NCI-H345 (cell line): Measurements from ENCODE around the gene S100A1.
"Not testable (repeated sequence)": the region's sequence is repeated elsewhere in the genome, so short reads cannot be mapped to it uniquely, and the experiment has no call there.

Experiments
- DNase-seq: peaks from one replicate; lab custom pipeline; 2025; lab: John Stamatoyannopoulos, UW

The S100A1 gene

DNA sequence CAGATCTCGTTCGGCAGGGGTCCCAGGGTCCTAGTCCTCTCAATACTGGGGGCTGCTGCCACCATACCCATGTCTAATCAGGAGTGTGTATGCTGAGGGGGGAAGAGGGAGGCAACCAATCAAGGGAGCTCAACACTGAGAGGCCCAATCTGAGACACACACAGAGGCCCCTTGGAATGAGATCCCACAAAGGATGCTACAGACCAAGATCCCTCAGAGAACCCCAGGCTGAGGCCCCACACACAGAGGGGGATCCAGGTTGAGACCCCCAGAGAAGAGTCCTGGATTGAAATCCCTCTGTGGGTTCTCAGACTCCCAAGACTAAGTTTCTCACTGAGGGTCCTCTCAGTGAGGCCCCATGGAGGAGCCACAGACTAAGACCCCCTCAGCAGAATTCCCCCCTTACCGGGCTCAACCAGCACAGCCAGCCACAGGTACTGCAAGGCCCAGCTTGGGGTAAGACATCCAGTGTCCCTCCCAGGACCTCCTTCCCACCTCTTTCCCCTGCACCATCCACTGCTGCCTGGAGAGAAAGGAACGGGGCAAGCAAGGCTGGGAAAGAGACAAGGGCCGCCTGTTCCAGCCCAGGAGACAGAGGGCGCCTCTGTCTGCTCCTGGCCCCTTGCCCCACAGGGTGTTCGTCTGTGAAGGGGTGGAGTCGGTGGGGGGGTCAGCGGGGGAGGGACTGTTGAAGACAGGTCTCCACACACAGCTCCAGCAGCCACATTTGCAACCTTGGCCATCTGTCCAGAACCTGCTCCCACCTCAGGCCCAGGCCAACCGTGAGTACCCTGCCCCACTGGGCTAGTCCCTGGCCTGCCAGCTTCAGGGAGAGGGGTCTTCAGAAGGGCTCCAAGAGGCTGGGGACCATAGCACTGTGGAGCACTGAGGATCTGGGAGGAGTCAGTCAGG lies at the start of gene S100A1:
S100A1 (plus strand) TSS at position 720 of the 912 bp plus-strand sequence. CDS start 2,088 bp downstream, outside the sequence.
- no peak for DNase-seq

DNA sequence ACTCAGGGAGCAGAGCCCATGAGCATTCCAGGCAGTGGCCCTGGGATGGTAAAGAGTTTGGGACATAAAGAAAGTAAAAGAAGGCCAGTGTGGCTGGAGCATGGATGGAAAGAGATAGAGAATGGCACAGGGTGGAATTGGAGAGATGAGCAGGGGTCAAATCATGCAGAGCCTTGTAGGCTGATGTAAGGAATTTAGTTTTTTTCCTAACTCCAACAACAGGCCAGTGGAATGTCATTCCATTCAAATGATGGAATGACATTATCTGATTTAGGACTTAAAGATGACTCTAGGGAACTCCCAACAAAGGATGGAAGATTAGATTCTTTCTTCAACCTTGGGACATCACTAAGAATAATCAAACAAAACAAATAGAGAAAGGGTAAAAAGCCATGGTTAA lies 49.7 kb upstream of the S100A1 start:
- DNase-seq = no peak

- no peak for DNase-seq
These were observed 49.3 kb upstream of the S100A1 start for GRCh38 chr1:153578936-153579335.

DNA sequence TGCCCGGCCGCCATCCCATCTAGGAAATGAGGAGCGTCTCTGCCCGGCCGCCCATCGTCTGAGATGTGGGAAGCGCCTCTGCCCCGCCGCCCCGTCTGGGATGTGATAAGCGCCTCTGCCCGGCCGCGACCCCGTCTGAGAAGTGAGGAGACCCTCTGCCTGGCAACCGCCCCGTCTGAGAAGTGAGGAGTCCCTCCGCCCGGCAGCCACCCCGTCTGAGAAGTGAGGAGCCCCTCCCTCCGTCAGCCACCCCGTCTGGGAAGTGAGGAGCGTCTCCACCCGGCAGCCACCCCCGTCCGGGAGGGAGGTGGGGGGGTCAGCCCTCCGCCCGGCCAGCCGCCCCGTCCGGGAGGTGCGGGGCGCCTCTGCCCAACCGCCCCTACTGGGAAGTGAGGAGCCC lies 45.4 kb upstream of the S100A1 start:
- not testable (repeated sequence) for DNase-seq

DNA sequence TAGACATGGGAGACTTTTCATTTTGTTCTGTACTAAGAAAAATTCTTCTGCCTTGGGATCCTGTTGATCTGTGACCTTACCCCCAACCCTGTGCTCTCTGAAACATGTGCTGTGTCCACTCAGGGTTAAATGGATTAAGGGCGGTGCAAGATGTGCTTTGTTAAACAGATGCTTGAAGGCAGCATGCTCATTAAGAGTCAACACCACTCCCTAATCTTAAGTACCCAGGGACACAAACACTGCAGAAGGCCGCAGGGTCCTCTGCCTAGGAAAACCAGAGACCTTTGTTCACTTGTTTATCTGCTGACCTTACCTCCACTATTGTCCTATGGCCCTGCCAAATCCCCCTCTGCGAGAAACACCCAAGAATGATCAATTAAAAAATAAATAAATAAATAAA lies 44.7 kb upstream of the S100A1 start:
- DNase-seq = not testable (repeated sequence)

- DNase-seq = no peak
These were observed 44.3 kb upstream of the S100A1 start for GRCh38 chr1:153583976-153584375.

DNA sequence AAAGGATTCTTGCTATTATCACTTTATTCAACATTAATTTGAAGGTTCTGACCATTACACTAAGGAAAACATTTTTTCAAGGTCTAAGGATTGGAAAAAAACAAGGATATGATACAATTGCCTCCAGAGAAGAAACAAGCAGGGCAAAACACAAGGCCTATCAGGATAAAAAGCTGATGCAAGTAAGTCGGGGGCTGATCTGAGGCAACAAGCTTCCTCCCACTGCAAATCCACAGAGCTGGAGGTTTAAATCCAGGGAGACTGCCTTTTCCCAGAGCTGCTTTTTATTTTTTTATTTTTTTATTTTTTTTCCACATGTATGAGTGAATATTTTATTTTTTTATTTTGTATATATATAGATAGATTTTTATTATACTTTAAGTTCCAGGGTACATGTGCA lies 43.2 kb upstream of the S100A1 start:
- no peak for DNase-seq

DNA sequence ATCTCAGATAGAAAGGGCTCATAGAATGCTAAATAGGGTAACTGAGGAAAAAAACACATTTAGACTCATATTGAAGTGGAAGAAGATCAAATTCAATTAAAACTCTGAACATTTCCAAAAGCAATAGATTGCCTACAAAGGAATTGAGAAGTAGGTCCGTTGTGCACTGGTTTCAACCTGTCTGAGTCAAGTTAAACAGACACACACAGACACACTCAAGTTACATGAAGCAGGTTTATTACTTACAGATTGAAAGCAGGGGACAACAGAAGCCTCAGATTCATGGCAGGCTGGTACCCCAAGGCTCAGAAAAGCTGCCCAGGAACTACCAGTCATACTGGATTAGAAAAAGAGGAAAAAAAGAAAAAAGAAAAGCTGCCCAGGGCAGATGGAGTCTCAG lies 41.9 kb upstream of the S100A1 start:
- DNase-seq = no peak

GRCh38 chr1:153587314-153587713 lies 40.9 kb upstream of the S100A1 start:
- DNase-seq = no peak

GRCh38 chr1:153588033-153588432 lies 40.2 kb upstream of the S100A1 start:
- not testable (repeated sequence) for DNase-seq

GRCh38 chr1:153588482-153588881 lies 39.8 kb upstream of the S100A1 start:
- no peak for DNase-seq

DNA sequence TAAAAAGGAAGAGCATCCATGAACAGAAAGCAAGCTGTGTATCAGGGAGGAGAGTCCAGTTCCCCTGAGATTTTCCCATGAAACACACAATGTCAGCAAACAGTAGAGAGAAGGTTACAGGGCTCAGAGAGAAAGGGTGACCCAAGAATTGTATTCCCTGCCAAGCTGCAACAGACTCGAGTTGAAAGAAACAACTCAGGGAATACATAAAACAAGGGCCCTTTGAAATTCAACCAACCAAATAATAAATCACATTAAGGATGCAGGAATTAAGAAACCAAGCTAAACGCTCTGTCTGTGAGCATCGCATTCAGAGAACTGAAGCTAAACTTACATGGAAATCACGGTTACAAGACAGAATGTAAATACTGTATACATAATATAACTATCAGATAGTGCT lies 35.5 kb upstream of the S100A1 start:
- no peak for DNase-seq

GRCh38 chr1:153597206-153597605 lies 31.0 kb upstream of the S100A1 start:
- DNase-seq = no peak

DNA sequence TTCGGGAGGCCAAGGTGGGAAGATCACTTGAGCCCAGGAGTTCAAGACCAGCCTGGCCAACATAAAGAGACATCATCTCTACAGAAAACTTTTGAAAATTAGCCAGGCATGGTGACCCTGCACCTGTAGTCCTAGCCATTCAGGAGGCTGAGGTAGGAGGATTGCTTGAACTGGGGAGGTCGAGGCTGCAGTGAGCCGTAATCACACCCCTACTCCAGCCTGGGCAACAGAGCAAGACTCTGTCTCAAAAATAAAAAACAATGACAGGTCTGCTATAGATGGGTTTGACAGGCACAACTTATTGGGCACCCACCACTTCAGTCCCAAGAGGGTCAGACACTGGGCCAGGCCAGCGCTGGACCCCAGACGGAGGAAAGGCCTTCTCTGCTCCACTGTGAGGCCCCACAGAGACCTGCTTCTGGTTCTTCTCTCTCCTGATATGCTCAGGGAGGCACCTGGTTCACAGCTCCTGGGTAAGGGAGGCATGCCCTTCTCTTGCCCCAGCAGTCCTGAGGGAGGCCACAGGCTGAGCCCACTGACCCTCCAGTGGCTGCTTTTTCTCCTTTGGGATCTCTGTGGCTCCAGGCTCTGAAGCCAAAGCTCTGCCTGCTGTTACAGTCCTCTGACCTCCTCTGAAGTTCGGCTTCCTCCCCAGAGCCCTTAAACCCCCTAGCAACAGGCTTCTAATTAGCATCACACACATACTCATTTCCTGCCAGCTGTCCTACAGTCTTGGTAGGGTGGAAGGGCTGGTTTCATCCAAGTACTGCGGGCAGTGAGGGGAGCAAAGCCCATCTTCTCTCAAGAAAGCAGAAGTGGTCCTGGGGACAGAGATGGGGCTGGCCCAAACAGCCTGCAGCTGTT lies 29.7 kb upstream of the S100A1 start:
- peak; percentile 18 for DNase-seq

DNA sequence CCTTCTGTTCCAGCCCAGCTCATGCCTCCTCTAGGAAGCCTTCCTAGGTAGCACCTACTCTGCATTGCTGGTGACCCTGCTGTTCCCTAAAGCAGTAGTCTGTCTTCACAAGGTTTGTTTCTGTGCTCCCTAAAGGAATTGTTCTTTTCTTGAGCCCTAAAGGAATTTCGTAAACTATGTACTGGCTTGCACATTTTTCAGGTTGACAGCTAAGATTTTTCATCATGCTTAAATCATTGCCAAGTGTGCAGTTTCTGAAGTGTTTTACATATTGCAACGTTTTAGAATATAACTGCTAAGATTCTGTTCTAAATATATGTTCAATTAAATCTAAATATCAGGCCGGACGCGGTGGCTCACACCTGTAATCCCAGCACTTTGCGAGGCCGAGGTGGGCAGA lies 28.4 kb upstream of the S100A1 start:
- DNase-seq = no peak

DNA sequence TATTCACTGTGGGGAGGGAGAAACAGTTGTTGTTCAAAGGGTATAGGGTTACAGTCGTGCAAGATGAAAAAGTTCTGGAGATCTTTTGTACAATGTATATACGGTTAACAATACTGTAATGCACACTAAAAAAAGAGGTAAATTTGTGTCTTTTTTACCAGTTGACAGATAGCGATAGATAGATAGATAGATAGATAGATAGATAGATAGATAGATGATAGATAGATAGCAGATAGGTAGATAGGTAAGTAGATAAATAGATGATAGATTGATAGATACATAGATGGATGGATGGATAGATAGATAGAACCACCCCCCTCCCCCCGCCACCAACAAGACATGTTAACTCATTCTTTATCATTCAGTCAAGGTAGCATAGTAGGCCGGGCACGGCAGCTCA lies 25.5 kb upstream of the S100A1 start:
- no peak for DNase-seq

DNA sequence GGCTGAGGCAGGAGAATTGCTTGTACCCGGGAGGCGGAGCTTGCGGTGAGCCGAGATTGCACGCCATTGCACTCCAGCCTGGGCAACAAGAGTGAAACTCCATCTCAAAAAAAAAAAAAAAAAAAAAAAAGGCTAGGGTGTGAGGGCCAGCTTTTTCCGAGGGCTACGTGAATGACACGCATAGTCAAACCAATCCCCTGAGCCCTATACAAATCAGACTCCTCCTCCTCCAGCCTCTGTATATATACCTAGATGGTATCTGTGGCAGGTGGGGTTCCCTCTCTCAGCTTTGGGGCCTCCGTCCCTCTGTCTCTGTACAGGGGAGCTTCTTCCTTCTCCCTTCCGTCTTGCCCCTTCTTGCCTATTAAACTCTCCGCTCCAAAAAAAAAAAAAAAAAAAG lies 22.0 kb upstream of the S100A1 start:
- DNase-seq = no peak

GRCh38 chr1:153607381-153607780 lies 20.9 kb upstream of the S100A1 start:
- no peak for DNase-seq

GRCh38 chr1:153608089-153608682 lies 20.0 kb upstream of the S100A1 start:
- no peak for DNase-seq

GRCh38 chr1:153608742-153609584 lies 19.3 kb upstream of the S100A1 start:
- no peak for DNase-seq

- DNase-seq = no peak
These were observed 18.7 kb upstream of the S100A1 start for GRCh38 chr1:153609585-153609907.

GRCh38 chr1:153610334-153610733 lies 17.9 kb upstream of the S100A1 start:
- DNase-seq = no peak
